A549 (cell line): ENCODE data around the gene B9D1. TPM values are rescaled to one million over a fixed set of nuclear protein-coding genes. Genes with fewer than 3 reads are reported as not detected.

Experiments used
- ATAC-seq, 2 experiments: fragments of 200-7000 bp in 1 of 2; fragments of >200 bp in 1 of 2; cut with Nextera tagmentation in 1 of 2; cut with Tn5 transposase in 1 of 2; 3 replicates each; pipeline versions ENCODE4 v1.8.0 to v1.9.1; 2018 to 2020; ENCODE audit warnings: mild to moderate bottlenecking in 1 of 2, moderate library complexity in 1 of 2
- CTCF ChIA-PET: fragments of 300-600 bp; sonication (Branson Sonifier 250); formaldehyde crosslinking; extraction: SDS; loops from one replicate; lab custom pipeline; 2021; ENCODE audit warnings: antibody characterized with exemption, inconsistent platforms; lab: Yijun Ruan, JAX
- POLR2A ChIA-PET: fragments of 350-600 bp; formaldehyde crosslinking; extraction: SDS; loops from one replicate; lab custom pipeline; 2021; ENCODE audit warnings: antibody characterized with exemption, inconsistent platforms; lab: Yijun Ruan, JAX
- DNase-seq, 2 experiments: peaks; one replicate each; pipeline versions ENCODE4 v3.0.0 to v3.0.0-alpha.2; 2011 to 2016; ENCODE audit warnings: low read depth in 1 of 2, low spot score in 1 of 2
- FAIRE-seq: peaks from 2 replicates; lab custom pipeline; 2011; peaks lifted over from hg19 to GRCh38; lab: Jason Lieb, UNC
- H3K27ac ChIP-seq, 2 experiments: fragments of >200 bp; sonication (Bioruptor Twin); formaldehyde crosslinking; 3 replicates each; pipeline ENCODE4 v1.5.1; 2016 to 2017
- H3K4me1 ChIP-seq: fragments of >200 bp; sonication (Bioruptor Twin); formaldehyde crosslinking; 3 replicates; pipeline ENCODE4 v1.6.1; 2016
- H3K4me2 ChIP-seq: fragments of >200 bp; sonication (Bioruptor Twin); formaldehyde crosslinking; 3 replicates; pipeline ENCODE4 v1.6.1; 2016
- H3K4me3 ChIP-seq: fragments of >200 bp; sonication (Bioruptor Twin); formaldehyde crosslinking; 3 replicates; pipeline ENCODE4 v1.5.1; 2016
- H3K9me3 ChIP-seq: fragments of >200 bp; sonication (Bioruptor Twin); formaldehyde crosslinking; 3 replicates; pipeline ENCODE4 v1.6.1; 2016
- BHLHE40 ChIP-seq: IDR thresholded peaks from 2 replicates; pipeline ENCODE4 v1.6.1; 2012; ENCODE audit warnings: low read depth, low read length, inconsistent platforms
- CBX2 ChIP-seq: fragments of 200-600 bp; sonication (generic); IDR thresholded peaks from 2 replicates; pipeline ENCODE4 v1.6.1; 2016; ENCODE audit warnings: low read depth, mild to moderate bottlenecking, borderline replicate concordance
- CHD2 ChIP-seq: fragments of 150-350 bp; IDR thresholded peaks from 2 replicates; pipeline ENCODE4 v1.6.1; 2014; ENCODE audit warnings: low read length; ENCODE audit not compliant: partially characterized antibody
- CHD4 ChIP-seq: fragments of 200-600 bp; sonication (generic); IDR thresholded peaks from 2 replicates; pipeline ENCODE4 v1.6.1; 2016; ENCODE audit warnings: antibody characterized with exemption, mild to moderate bottlenecking, borderline replicate concordance
- FOSB ChIP-seq: fragments of 250-450 bp; sonication (Bioruptor Pico); IDR thresholded peaks from 2 replicates; pipeline ENCODE4 v1.5.0; 2020; ENCODE audit warnings: mild to moderate bottlenecking, moderate library complexity
- FOXS1 ChIP-seq: fragments of 250-450 bp; sonication (Bioruptor Pico); IDR thresholded peaks from 2 replicates; pipeline ENCODE4 v1.5.0; 2020; ENCODE audit warnings: mild to moderate bottlenecking, moderate library complexity
- GATA3 ChIP-seq: IDR thresholded peaks from 2 replicates; pipeline ENCODE4 v1.6.1; 2012; ENCODE audit warnings: borderline replicate concordance
- HDAC2 ChIP-seq: fragments of 200-600 bp; sonication (generic); IDR thresholded peaks from 2 replicates; pipeline ENCODE4 v1.6.1; 2016
- HEYL ChIP-seq: fragments of 250-450 bp; sonication (Bioruptor Pico); IDR thresholded peaks from 2 replicates; pipeline ENCODE4 v1.8.0; 2021; ENCODE audit warnings: mild to moderate bottlenecking, moderate library complexity
- KDM1A ChIP-seq: fragments of 200-600 bp; sonication (generic); IDR thresholded peaks from 2 replicates; pipeline ENCODE4 v1.6.1; 2016; ENCODE audit warnings: low read depth, mild to moderate bottlenecking
- KDM5A ChIP-seq: fragments of 200-600 bp; sonication (generic); IDR thresholded peaks from 2 replicates; pipeline ENCODE4 v1.6.1; 2016; ENCODE audit warnings: antibody characterized with exemption, mild to moderate bottlenecking
- MAFK ChIP-seq: fragments of 450-650 bp; IDR thresholded peaks from 2 replicates; pipeline ENCODE4 v1.6.1; 2014; ENCODE audit not compliant: partially characterized antibody
- MAZ ChIP-seq: fragments of 150-350 bp; IDR thresholded peaks from 2 replicates; pipeline ENCODE4 v1.6.1; 2014; ENCODE audit warnings: antibody characterized with exemption, low read depth, low read length, borderline replicate concordance
- NR3C1 ChIP-seq: fragments of >200 bp; sonication (Bioruptor Twin); formaldehyde crosslinking; IDR thresholded peaks from 3 replicates; pipeline ENCODE4 v1.6.1; 2017
- PHF8 ChIP-seq: fragments of 200-600 bp; sonication (generic); IDR thresholded peaks from 2 replicates; pipeline ENCODE4 v1.6.1; 2016; ENCODE audit warnings: low read depth, mild to moderate bottlenecking, antibody characterized with exemption, moderate library complexity, borderline replicate concordance
- POLR2A ChIP-seq: IDR thresholded peaks from 2 replicates; pipeline ENCODE4 v1.6.1; 2012; ENCODE audit warnings: mild to moderate bottlenecking, low read length
- RARB ChIP-seq: fragments of 250-450 bp; sonication (Bioruptor Pico); IDR thresholded peaks from 2 replicates; pipeline ENCODE4 v1.8.0; 2021; ENCODE audit warnings: mild to moderate bottlenecking, moderate library complexity
- RFX5 ChIP-seq: fragments of 450-650 bp; IDR thresholded peaks from 2 replicates; pipeline ENCODE4 v1.7.1; 2014; ENCODE audit warnings: antibody characterized with exemption, mild to moderate bottlenecking, moderate library complexity
- SREBF2 ChIP-seq: fragments of 450-650 bp; IDR thresholded peaks from 2 replicates; pipeline ENCODE4 v1.6.1; 2014; ENCODE audit warnings: mild to moderate bottlenecking, moderate library complexity
- TFCP2L1 ChIP-seq: fragments of 250-450 bp; sonication (Bioruptor Pico); IDR thresholded peaks from 2 replicates; pipeline ENCODE4 v1.5.0; 2021; ENCODE audit warnings: mild to moderate bottlenecking
- TP53 ChIP-seq: fragments of 250-450 bp; sonication (Bioruptor Pico); IDR thresholded peaks from 2 replicates; pipeline ENCODE4 v1.5.0; 2021; ENCODE audit warnings: mild to moderate bottlenecking, moderate library complexity
- ZC3H11A ChIP-seq: fragments of 450-650 bp; IDR thresholded peaks from 2 replicates; pipeline ENCODE4 v1.6.1; 2014; ENCODE audit warnings: antibody characterized with exemption, mild to moderate bottlenecking
- ZSCAN20 ChIP-seq: fragments of 250-450 bp; sonication (Bioruptor Pico); IDR thresholded peaks from 2 replicates; pipeline ENCODE4 v1.8.0; 2022; ENCODE audit warnings: mild to moderate bottlenecking, moderate library complexity
- WGBS: methylation state at CpG from one replicate; pipeline ENCODE4 v1.1.6; 2017; ENCODE audit errors: missing lambda C conversion rate; 5-methylcytosine and 5-hydroxymethylcytosine counted together
- polyA plus RNA-seq, 4 experiments: library from polyadenylated mRNA; depleted of rRNA in 3 of 4; stranded (reverse); fragments of >200 nt; fragmentation: RNase III in 1 of 4; extraction: RNeasy Plus Mini Kit Qiagen cat#74134 plus additional on column Dnase treatment in 1 of 4; gene quantifications; 2 replicates in 3 of 4; 3 replicates in 1 of 4; pipeline ENCODE4 v1.2.3, GENCODE V29; 2011 to 2017
- TF ChIP-seq, protein P1 (sequence below): fragments of >200 bp; sonication (Bioruptor Twin); formaldehyde crosslinking; IDR thresholded peaks from 3 replicates; pipeline ENCODE4 v1.6.1; 2016
- TF ChIP-seq, protein P2 (sequence below): fragments of 250-450 bp; sonication (Bioruptor Pico); IDR thresholded peaks from 2 replicates; pipeline ENCODE4 v1.5.0; 2020; ENCODE audit warnings: low read depth, mild to moderate bottlenecking, moderate library complexity
- TF ChIP-seq, protein P3 (sequence below): IDR thresholded peaks from 2 replicates; pipeline ENCODE4 v1.6.1; 2012; ENCODE audit warnings: low read depth, borderline replicate concordance
- TF ChIP-seq, protein P4 (sequence below): fragments of >200 bp; sonication (Bioruptor Twin); formaldehyde crosslinking; IDR thresholded peaks from 3 replicates; pipeline ENCODE4 v1.5.1; 2016
- TF ChIP-seq, protein P5 (sequence below): fragments of 150-350 bp; IDR thresholded peaks from 2 replicates; pipeline ENCODE4 v1.6.1; 2014; ENCODE audit warnings: low read depth, mild to moderate bottlenecking, low read length
- TF ChIP-seq, protein P6 (sequence below): fragments of 450-650 bp; IDR thresholded peaks from 2 replicates; pipeline ENCODE4 v1.6.1; 2014; ENCODE audit warnings: antibody characterized with exemption
- TF ChIP-seq, protein P7 (sequence below): fragments of >200 bp; sonication (Bioruptor Twin); formaldehyde crosslinking; IDR thresholded peaks from 2 replicates; pipeline ENCODE4 v1.6.1; 2016

B9D1 gene
- polyA plus RNA-seq, 2 of the 4 experiments (the other 2 are of a cell fraction), result 48.2 to 60.6 TPM

DNA sequence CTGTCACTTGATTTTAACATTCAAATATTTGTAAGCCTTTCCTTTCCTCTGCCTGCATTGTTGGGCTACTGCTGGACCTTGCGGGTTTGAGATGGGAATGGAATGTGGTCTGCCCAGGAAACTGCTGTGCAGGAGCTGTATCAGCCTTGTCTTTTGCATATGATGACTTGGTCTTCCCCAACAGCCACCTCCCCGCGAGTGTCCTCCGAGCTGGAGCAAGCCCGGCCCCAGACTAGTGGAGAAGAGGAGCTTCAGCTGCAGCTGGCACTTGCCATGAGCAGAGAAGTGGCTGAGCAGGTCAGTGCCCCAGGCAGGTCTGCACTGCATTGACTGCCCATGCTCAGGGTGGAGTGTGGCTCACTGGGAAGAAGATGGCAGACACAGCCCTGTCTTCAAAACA lies 52.8 kb downstream of the B9D1 start:
- FAIRE-seq (no peak), ATAC-seq (peak in 1 of 2 experiments; percentile 23; a peak in 1 of 6 replicates), DNase-seq (no peak)
- Histone ChIP-seq H3K4me3 (no peak overlapping the region), H3K9me3 (no peaks in the 10 kb centered on the region), H3K4me1 (no peaks in the 10 kb centered on the region), H3K4me2 (no peak overlapping the region), H3K27ac (no peak overlapping the region)
- WGBS, result over 99% methylated on average over 4 of the region's 5 CpGs
- CTCF ChIA-PET, result interaction anchor here (1.5 to 7.9 kb wide), 5 partner anchors 10 to 46 kb away, joined by 4 to 62 read pairs (median 6); no protein-coding TSS in a partner anchor
- POLR2A ChIA-PET, result no interaction called here
- TF ChIP-seq NR3C1 (no peak), TP53 (CRISPR knock-in tag) (no peak), GATA3 (no peak), ZSCAN20 (CRISPR knock-in tag) (no peak), CHD2 (no peak), RARB (no peak), FOSB (CRISPR knock-in tag) (no peak), PHF8 (no peak), KDM5A (no peak), TFCP2L1 (CRISPR knock-in tag) (no peak), SREBF2 (no peak), RFX5 (no peak), HEYL (no peak), BHLHE40 (no peak)
- TF ChIP-seq, protein P1, sequence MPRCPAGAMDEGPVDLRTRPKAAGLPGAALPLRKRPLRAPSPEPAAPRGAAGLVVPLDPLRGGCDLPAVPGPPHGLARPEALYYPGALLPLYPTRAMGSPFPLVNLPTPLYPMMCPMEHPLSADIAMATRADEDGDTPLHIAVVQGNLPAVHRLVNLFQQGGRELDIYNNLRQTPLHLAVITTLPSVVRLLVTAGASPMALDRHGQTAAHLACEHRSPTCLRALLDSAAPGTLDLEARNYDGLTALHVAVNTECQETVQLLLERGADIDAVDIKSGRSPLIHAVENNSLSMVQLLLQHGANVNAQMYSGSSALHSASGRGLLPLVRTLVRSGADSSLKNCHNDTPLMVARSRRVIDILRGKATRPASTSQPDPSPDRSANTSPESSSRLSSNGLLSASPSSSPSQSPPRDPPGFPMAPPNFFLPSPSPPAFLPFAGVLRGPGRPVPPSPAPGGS, result no peak
- TF ChIP-seq, protein P2, sequence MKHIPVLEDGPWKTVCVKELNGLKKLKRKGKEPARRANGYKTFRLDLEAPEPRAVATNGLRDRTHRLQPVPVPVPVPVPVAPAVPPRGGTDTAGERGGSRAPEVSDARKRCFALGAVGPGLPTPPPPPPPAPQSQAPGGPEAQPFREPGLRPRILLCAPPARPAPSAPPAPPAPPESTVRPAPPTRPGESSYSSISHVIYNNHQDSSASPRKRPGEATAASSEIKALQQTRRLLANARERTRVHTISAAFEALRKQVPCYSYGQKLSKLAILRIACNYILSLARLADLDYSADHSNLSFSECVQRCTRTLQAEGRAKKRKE (CRISPR knock-in tag), result no peak
- TF ChIP-seq, protein P3, sequence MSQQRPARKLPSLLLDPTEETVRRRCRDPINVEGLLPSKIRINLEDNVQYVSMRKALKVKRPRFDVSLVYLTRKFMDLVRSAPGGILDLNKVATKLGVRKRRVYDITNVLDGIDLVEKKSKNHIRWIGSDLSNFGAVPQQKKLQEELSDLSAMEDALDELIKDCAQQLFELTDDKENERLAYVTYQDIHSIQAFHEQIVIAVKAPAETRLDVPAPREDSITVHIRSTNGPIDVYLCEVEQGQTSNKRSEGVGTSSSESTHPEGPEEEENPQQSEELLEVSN, result no peak
- TF ChIP-seq, protein P4, sequence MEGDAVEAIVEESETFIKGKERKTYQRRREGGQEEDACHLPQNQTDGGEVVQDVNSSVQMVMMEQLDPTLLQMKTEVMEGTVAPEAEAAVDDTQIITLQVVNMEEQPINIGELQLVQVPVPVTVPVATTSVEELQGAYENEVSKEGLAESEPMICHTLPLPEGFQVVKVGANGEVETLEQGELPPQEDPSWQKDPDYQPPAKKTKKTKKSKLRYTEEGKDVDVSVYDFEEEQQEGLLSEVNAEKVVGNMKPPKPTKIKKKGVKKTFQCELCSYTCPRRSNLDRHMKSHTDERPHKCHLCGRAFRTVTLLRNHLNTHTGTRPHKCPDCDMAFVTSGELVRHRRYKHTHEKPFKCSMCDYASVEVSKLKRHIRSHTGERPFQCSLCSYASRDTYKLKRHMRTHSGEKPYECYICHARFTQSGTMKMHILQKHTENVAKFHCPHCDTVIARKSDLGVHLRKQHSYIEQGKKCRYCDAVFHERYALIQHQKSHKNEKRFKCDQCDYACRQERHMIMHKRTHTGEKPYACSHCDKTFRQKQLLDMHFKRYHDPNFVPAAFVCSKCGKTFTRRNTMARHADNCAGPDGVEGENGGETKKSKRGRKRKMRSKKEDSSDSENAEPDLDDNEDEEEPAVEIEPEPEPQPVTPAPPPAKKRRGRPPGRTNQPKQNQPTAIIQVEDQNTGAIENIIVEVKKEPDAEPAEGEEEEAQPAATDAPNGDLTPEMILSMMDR, result no peak

DNA sequence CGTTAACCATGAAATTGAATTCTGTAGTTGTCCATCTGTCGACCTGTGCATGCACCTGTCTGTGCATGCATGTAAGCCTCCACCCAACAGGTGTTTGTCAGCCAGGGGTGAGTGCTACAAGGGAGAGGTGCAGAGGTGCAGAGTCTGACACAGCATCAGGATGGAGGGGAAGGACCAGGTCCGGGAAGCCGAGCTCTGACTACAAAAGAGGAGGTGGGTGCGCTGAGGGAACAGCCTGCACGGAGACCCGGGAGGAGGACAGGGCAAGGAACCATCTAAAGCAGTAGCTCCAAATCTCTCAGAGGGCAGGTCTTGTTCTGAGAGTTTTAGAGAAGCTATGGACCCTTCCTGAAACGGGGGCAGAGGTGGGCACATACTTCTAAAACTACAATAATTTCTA lies 54.1 kb downstream of the B9D1 start:
- 91% methylated on average over 8 of the region's 8 CpGs for WGBS
- H3K9me3 ChIP-seq, result no peaks in the 10 kb centered on the region
- DNase-seq, result no peak
- no peak for ATAC-seq
- no peak overlapping the region for H3K27ac ChIP-seq
- H3K4me3 ChIP-seq, result no peak overlapping the region
- no peak overlapping the region for H3K4me2 ChIP-seq
- POLR2A ChIA-PET, result no interaction called here
- no peaks in the 10 kb centered on the region for H3K4me1 ChIP-seq
- CTCF ChIA-PET, result interaction anchor here (0.7 to 7.9 kb wide), 9 partner anchors 10 to 616 kb away, joined by 3 to 62 read pairs (median 4); no protein-coding TSS in a partner anchor
- no peak for FAIRE-seq
- TF ChIP-seq HDAC2 (no peak), SREBF2 (no peak), ZSCAN20 (CRISPR knock-in tag) (no peak), POLR2A (no peak), CHD4 (no peak), ZC3H11A (no peak), CBX2 (no peak), MAZ (no peak), FOXS1 (CRISPR knock-in tag) (no peak), RARB (no peak), KDM1A (no peak), MAFK (no peak), BHLHE40 (no peak)
- TF ChIP-seq, protein P5, sequence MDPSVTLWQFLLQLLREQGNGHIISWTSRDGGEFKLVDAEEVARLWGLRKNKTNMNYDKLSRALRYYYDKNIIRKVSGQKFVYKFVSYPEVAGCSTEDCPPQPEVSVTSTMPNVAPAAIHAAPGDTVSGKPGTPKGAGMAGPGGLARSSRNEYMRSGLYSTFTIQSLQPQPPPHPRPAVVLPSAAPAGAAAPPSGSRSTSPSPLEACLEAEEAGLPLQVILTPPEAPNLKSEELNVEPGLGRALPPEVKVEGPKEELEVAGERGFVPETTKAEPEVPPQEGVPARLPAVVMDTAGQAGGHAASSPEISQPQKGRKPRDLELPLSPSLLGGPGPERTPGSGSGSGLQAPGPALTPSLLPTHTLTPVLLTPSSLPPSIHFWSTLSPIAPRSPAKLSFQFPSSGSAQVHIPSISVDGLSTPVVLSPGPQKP, result no peak
- TF ChIP-seq, protein P6, sequence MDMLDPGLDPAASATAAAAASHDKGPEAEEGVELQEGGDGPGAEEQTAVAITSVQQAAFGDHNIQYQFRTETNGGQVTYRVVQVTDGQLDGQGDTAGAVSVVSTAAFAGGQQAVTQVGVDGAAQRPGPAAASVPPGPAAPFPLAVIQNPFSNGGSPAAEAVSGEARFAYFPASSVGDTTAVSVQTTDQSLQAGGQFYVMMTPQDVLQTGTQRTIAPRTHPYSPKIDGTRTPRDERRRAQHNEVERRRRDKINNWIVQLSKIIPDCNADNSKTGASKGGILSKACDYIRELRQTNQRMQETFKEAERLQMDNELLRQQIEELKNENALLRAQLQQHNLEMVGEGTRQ, result no peak
- TF ChIP-seq, protein P1, result no peak
- TF ChIP-seq, protein P7, sequence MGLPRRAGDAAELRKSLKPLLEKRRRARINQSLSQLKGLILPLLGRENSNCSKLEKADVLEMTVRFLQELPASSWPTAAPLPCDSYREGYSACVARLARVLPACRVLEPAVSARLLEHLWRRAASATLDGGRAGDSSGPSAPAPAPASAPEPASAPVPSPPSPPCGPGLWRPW, result no peak
- TF ChIP-seq, protein P2 (CRISPR knock-in tag), result no peak
